PC-3 (cell line): ENCODE measurements around the gene FERMT3.

Experiments used
- EZH2 ChIP-seq: fragments of 300-600 bp; sonication (generic); IDR thresholded peaks from one replicate; pipeline ENCODE4 v1.6.1; 2017; ENCODE audit warnings: antibody characterized with exemption, mild to moderate bottlenecking, low read length; ENCODE audit not compliant: unreplicated experiment
- TF ChIP-seq, protein P1 (sequence below): fragments of 300-600 bp; sonication (generic); conservative IDR thresholded peaks from 2 replicates; pipeline ENCODE4 v1.5.1; 2017; ENCODE audit warnings: antibody characterized with exemption, low read depth, mild to moderate bottlenecking, low read length

DNA sequence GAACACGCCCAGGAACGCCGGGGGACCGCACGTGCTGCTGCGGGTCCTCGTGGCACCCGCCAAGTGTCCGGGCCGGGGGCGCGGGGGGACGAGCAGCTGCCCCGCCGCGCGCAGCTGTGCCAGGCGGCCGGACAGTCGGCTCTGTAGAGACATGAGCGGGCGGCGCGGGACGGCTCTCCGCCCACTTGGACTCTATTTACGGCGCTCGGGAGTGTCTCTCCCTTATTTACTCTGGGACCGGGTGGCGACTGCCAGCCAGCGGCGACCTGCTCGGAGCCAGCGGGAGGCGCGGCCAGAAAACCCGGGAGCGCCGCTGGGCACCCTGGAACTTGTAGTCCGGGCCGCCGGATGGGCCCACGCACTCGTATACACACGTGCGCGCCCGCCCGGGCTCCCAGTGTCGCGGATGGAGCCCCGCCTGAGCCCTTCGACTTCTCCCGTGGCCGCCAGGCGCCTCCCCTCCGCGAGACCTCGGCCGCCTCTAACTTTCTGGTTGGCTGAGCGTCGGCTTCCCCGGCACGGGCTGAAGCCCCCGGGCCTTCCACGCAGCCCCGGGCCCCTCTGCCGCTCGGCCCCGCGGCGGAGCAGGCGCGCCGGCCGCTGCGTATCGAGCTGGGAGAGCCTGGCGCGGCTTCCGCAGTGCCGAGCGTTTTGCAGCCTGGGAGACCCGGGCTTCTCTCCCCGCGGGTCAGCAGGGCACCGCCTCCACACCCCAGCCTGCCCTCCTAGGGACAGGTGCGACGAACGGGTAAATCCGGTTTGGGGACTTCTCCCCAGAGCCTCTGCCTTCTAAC is 40.5 kb upstream of the FERMT3 start, which contains the start of gene MACROD1:
- TF ChIP-seq, protein P1, sequence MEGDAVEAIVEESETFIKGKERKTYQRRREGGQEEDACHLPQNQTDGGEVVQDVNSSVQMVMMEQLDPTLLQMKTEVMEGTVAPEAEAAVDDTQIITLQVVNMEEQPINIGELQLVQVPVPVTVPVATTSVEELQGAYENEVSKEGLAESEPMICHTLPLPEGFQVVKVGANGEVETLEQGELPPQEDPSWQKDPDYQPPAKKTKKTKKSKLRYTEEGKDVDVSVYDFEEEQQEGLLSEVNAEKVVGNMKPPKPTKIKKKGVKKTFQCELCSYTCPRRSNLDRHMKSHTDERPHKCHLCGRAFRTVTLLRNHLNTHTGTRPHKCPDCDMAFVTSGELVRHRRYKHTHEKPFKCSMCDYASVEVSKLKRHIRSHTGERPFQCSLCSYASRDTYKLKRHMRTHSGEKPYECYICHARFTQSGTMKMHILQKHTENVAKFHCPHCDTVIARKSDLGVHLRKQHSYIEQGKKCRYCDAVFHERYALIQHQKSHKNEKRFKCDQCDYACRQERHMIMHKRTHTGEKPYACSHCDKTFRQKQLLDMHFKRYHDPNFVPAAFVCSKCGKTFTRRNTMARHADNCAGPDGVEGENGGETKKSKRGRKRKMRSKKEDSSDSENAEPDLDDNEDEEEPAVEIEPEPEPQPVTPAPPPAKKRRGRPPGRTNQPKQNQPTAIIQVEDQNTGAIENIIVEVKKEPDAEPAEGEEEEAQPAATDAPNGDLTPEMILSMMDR: no peak
- no peak for TF ChIP-seq EZH2
